Aorta (tissue), 5 donors: Measurements from ENCODE around the gene TMPRSS11E. TPM values are rescaled to one million over a fixed set of nuclear protein-coding genes. Genes with fewer than 3 reads are reported as not detected.
"Not testable (repeated sequence)": the region's sequence is repeated elsewhere in the genome, so short reads cannot be mapped to it uniquely, and the experiment has no call there.

ENCODE experiments used
- ATAC-seq: fragments of 200-7000 bp; cut with Tn5 transposase; one replicate; pipeline ENCODE4 v1.9.1; 2022; ENCODE audit warnings: moderate library complexity; ENCODE audit not compliant: low FRiP score
- DNase-seq, 2 donors: peaks; one replicate each; pipeline ENCODE4 v3.0.0-alpha.2; 2020
- H3K27ac ChIP-seq, 2 donors: one replicate each; pipeline ENCODE4 v1.5.1; 2013; ENCODE audit warnings: low read length in 2 of 2, mild to moderate bottlenecking in 2 of 2, moderate library complexity in 2 of 2, control low read depth in 1 of 2, inconsistent platforms in 1 of 2, low read depth in 1 of 2
- H3K27me3 ChIP-seq, 2 donors: one replicate each; pipeline ENCODE4 v1.6.1; 2013; ENCODE audit warnings: control low read depth in 1 of 2, low read length in 1 of 2, mild to moderate bottlenecking in 1 of 2, moderate library complexity in 1 of 2; ENCODE audit not compliant: insufficient read depth in 2 of 2, control insufficient read depth in 1 of 2
- H3K36me3 ChIP-seq, 2 donors: one replicate each; pipeline ENCODE4 v1.6.1; 2013; ENCODE audit warnings: control low read depth in 1 of 2, low read length in 1 of 2, mild to moderate bottlenecking in 1 of 2; ENCODE audit not compliant: insufficient read depth in 2 of 2, control insufficient read depth in 1 of 2
- H3K4me1 ChIP-seq, 2 donors: one replicate each; pipeline ENCODE4 v1.6.1; 2013; ENCODE audit warnings: low read length in 2 of 2, control low read depth in 1 of 2, mild to moderate bottlenecking in 1 of 2, moderate library complexity in 1 of 2; ENCODE audit not compliant: insufficient read depth in 2 of 2, control insufficient read depth in 1 of 2
- H3K4me3 ChIP-seq, 2 donors: one replicate each; pipeline ENCODE4 v1.5.1; 2013; ENCODE audit warnings: low read length in 2 of 2, control low read depth in 1 of 2, mild to moderate bottlenecking in 1 of 2
- H3K9me3 ChIP-seq: one replicate; pipeline ENCODE4 v1.6.1; 2013; ENCODE audit warnings: mild to moderate bottlenecking, low read length; ENCODE audit not compliant: control insufficient read depth
- WGBS, 2 donors: extraction: QIAGEN DNeasy Blood & Tissue Kit; methylation state at CpG; one replicate each; pipeline ENCODE4 v1.1.7; 2013; 5-methylcytosine and 5-hydroxymethylcytosine counted together
- intact Hi-C, 2 donors: fragments of 100-400 bp; cut with DNase I; formaldehyde crosslinking; loops; one replicate each; pipeline versions ENCODE4 v1.14.2 to v1.15.0; 2022
- polyA plus RNA-seq, 2 donors: library from polyadenylated mRNA; stranded (reverse); fragments of 200-250 nt; gene quantifications; one replicate each; pipeline ENCODE4 v1.2.3, GENCODE V29; 2013
- total RNA-seq, 2 donors: library from RNA; stranded (reverse); fragmentation: NEBNext Ultra II Directional; extraction: Animal tissue kit (Norgen Biotek cat#: 25700); gene quantifications; one replicate each; pipeline ENCODE4 v1.2.1, GENCODE V29; 2021
- donor health status: healthy with polysubstance abuse.
- donor health status: Bipolar disorder and iron deficiency.
- donor health status: DM: no; HTN: no; CAD: no.
- donor health status: DM: no; HTN: no; CAD: no.
- donor health status: DM: yes; HTN: yes; CAD: no.

TMPRSS11E gene
- total and polyA plus RNA-seq, 4 donors, result 0.13 to 0.15 TPM; not detected in 2

DNA sequence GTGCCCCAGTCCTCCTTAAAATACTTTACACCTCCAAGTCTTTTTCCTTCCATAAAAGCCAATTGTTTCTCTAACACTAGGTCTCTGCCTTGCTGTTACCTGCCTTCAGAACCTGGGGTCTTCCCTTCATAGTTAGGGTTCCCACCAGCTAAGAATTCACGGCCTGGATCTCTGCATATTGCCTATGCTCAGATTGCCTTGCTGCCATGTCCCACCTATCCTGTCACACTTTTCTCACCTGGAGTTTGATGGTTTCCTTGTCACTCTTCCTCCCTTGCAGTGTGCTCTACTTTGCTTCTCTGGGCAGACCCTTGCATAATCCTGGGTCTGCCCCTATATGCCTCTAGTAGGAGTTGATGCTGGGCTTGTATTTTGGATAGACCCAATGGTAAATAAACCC is 36.6 kb upstream of the TMPRSS11E start:
- 83 to 91% methylated on average over 1 of the region's 1 CpG for WGBS, 2 donors
- Histone ChIP-seq H3K9me3 (no peaks in the 10 kb centered on the region), H3K27ac (no peak overlapping the region), H3K4me3 (no peak overlapping the region), H3K36me3 (no peaks in the 10 kb centered on the region), H3K4me1 (no peaks in the 10 kb centered on the region), H3K27me3 (peaks cover 0 to 2% of the 10 kb centered on the region in 2 donors)
- ATAC-seq, result no peak
- intact Hi-C loops, result no loop called here
- DNase-seq, result no peak

DNA sequence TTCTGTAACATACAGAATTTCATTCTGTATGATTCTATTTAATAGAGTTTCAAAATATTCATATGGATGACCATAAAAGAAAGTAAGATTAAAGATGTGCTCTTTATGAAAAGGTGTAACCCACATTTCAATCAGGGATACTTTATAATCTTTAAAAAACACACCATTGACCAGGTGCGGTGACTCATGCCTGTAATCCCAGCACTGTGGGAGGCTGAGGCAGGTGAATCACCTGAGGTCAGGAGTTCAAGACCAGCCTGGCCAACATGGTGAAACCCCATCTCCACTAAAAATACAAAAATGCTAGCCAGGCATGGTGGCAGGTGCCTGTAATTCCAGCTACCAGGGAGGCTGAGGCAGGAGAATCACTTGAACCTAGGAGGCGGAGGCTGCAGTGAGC is 35.2 kb upstream of the TMPRSS11E start:
- H3K36me3 ChIP-seq, result not testable (repeated sequence)

DNA sequence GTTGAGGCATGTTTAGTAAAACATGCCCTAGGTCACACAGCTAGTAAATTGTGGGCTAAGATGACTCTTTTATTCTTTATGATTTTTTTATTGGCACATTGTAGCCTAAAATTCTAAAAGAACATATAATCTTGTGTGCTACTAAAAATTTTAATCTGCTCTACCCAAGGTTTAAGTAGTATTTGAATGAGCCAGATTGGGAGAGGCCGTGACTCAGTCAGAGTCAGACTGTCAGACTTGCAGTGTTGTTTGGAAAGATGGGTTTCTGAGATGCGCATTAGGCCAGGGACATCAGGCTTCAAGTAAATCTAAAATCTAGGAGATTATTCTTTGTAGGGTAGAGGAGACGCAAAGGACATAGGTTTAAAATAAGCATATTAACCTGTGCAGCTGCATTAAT is 30.7 kb upstream of the TMPRSS11E start:
- Histone ChIP-seq H3K36me3 (no peaks in the 10 kb centered on the region), H3K9me3 (peaks cover 4% of the 10 kb centered on the region), H3K4me3 (no peak overlapping the region), H3K4me1 (no peaks in the 10 kb centered on the region), H3K27me3 (no peaks in the 10 kb centered on the region), H3K27ac (no peak overlapping the region)
- ATAC-seq (no peak), DNase-seq (no peak)
- intact Hi-C loops, result no loop called here
- WGBS, 2 donors, result 80 to 85% methylated on average over 3 of the region's 3 CpGs

More for the DNA sequence above, 35.2 kb upstream of the TMPRSS11E start:
- H3K27ac ChIP-seq, DNase-seq, H3K27me3 ChIP-seq, ATAC-seq, H3K4me3 ChIP-seq, intact Hi-C loops, H3K9me3 ChIP-seq, H3K4me1 ChIP-seq: not testable (repeated sequence)
- WGBS, 2 donors, result 98% methylated on average over 2 of the region's 2 CpGs

DNA sequence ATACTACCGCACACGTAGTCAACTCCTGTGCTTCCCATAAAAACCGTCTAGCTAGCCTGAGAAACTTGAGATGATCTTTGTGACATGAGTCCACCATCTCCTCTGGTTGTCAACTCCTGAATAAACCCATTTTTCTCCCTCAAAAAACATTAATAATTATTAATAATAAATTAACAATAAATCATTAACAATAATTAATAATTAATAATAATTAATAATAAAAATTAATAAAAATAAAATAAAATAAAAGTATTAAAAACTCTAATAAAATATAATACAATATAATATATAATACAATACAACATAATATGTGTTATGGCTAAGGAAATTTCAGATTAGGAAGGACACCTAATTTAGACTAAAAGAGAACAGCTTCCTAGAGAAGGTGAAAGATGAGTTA is 20.7 kb upstream of the TMPRSS11E start:
- no peaks in the 10 kb centered on the region for H3K27me3 ChIP-seq
- no peaks in the 10 kb centered on the region for H3K36me3 ChIP-seq
- no peak for DNase-seq
- intact Hi-C loops, result no loop called here
- 91 to 93% methylated on average over 3 of the region's 3 CpGs for WGBS, 2 donors
- H3K9me3 ChIP-seq, result peaks cover 1% of the 10 kb centered on the region
- H3K27ac ChIP-seq, result no peak overlapping the region
- H3K4me3 ChIP-seq, result no peak overlapping the region
- ATAC-seq, result no peak
- H3K4me1 ChIP-seq, result no peaks in the 10 kb centered on the region

- 88 to 92% methylated on average over 1 of the region's 1 CpG for WGBS, 2 donors
- Histone ChIP-seq H3K27ac (no peak overlapping the region), H3K4me3 (no peak overlapping the region), H3K36me3 (no peaks in the 10 kb centered on the region), H3K9me3 (peaks cover 1% of the 10 kb centered on the region), H3K4me1 (no peaks in the 10 kb centered on the region), H3K27me3 (no peaks in the 10 kb centered on the region)
- no peak for DNase-seq
- ATAC-seq, result no peak
- intact Hi-C loops, result no loop called here
Observed at GRCh38 chr4:68430337-68430736, 16.9 kb upstream of the TMPRSS11E start.

DNA sequence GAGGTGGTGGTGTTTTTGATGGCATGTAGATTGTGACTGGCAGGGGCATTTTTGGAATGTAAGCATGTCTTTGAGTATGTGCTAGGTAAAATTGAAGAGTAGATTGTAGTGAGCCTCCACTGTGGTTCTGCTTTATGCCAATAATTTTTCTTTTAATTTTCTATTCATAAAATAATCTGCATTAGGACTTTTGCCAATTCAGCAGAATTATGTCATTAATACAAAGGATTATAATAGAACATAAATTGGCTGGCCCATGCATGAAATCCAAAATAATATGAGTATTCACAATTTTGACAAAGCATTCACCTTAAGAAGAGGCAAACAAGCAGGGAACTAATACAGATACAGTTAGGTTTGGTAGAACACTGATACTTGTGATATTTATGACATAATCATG is 14.9 kb upstream of the TMPRSS11E start:
- intact Hi-C loops, result no loop called here
- H3K4me1 ChIP-seq, result no peaks in the 10 kb centered on the region
- no peaks in the 10 kb centered on the region for H3K27me3 ChIP-seq
- no peak overlapping the region for H3K27ac ChIP-seq
- DNase-seq (no peak), ATAC-seq (no peak)
- H3K4me3 ChIP-seq, result no peak overlapping the region
- no peaks in the 10 kb centered on the region for H3K36me3 ChIP-seq
- H3K9me3 ChIP-seq, result no peaks in the 10 kb centered on the region

DNA sequence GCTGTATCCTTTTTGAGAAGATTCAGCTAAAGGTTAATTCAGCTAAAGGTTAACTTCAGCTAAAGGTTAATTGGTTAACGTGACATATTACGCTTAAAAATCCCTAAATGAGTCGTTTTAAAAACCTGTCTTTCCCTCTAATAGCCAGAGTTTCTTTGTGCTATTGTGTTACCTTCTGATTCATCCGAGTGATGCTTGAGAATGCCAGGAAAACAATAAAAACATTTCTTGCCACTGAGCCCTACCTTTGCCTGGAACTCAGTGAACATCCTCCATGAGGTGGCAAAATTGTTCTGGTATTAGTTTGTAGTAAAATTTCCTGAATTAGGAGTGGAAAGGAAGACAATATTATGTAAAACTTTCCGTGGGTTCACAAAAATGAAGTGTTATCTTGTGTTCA is 13.7 kb upstream of the TMPRSS11E start:
- no peak overlapping the region for H3K27ac ChIP-seq
- intact Hi-C loops, result no loop called here
- no peaks in the 10 kb centered on the region for H3K36me3 ChIP-seq
- no peak overlapping the region for H3K4me3 ChIP-seq
- no peak for DNase-seq
- no peaks in the 10 kb centered on the region for H3K4me1 ChIP-seq
- no peaks in the 10 kb centered on the region for H3K9me3 ChIP-seq
- no peaks in the 10 kb centered on the region for H3K27me3 ChIP-seq
- no peak for ATAC-seq
- 80 to 84% methylated on average over 5 of the region's 5 CpGs for WGBS, 2 donors

- Histone ChIP-seq H3K27ac (no peak overlapping the region), H3K36me3 (no peaks in the 10 kb centered on the region), H3K4me3 (no peak overlapping the region), H3K27me3 (no peaks in the 10 kb centered on the region), H3K9me3 (no peaks in the 10 kb centered on the region), H3K4me1 (no peaks in the 10 kb centered on the region)
- WGBS, 2 donors, result 72 to 73% methylated on average over 1 of the region's 1 CpG
- no peak for ATAC-seq
- intact Hi-C loops, result loop anchor here in 1 of 2 donors (2.0 kb wide), 1 partner anchor 31 kb away; no protein-coding TSS in a partner anchor
- no peak for DNase-seq
Observed at GRCh38 chr4:68434277-68434676, 13.0 kb upstream of the TMPRSS11E start.

DNA sequence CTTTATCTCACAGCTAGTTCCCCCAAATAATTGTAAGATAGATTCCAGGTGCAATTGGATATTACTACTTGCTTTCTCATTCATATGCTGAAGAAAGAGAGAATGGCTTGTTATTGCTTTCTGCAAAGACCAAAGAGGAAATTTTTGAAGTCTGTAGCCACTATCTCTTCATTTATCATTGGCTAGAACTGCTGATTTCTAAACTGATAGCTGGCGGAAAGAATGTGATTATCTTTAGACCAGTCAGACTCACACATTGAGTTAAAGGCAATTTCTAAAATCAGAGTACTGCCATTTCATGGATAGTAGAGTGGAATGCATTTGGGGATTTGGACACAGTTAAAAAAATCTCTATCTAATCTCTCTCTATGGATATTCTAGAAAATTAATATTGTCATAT is 12.4 kb upstream of the TMPRSS11E start:
- Histone ChIP-seq H3K36me3 (no peaks in the 10 kb centered on the region), H3K27me3 (no peaks in the 10 kb centered on the region)

More for the DNA sequence above, 12.4 kb upstream of the TMPRSS11E start:
- ATAC-seq (no peak), DNase-seq (no peak)
- Histone ChIP-seq H3K9me3 (no peaks in the 10 kb centered on the region), H3K4me3 (no peak overlapping the region), H3K4me1 (no peaks in the 10 kb centered on the region), H3K27ac (no peak overlapping the region)
- 41 to 47% methylated on average over 1 of the region's 1 CpG for WGBS, 2 donors
- intact Hi-C loops, result loop anchor here in 1 of 2 donors (2.0 kb wide), 1 partner anchor 30 kb away; no protein-coding TSS in a partner anchor
